Activated CD4-positive, alpha-beta T cell treated with anti-CD3 and anti-CD28 coated beads, Interleukin-2, amount 10 ng/mL, durations not matched to agents 7 days and 5 days (primary cell): ENCODE measurements around the gene DYNC1I1. TPM values are rescaled to one million over a fixed set of nuclear protein-coding genes. Genes with fewer than 3 reads are reported as not detected.

Experiments used
- CTCF ChIA-PET: fragments of 350-600 bp; sonication (Branson Sonifier 250); formaldehyde crosslinking; loops from one replicate; lab custom pipeline; 2021; ENCODE audit warnings: antibody characterized with exemption; lab: Charles Lee
- POLR2A ChIA-PET: fragments of 350-600 bp; sonication (Branson Sonifier 250); formaldehyde crosslinking; loops from one replicate; lab custom pipeline; 2021; ENCODE audit warnings: antibody characterized with exemption; lab: Charles Lee
- DNase-seq: peaks from one replicate; pipeline ENCODE4 v3.0.0-alpha.2; 2020
- H3K27ac Mint-ChIP-seq: one replicate; pipeline ENCODE4 v1.8.0; 2021; ENCODE audit warnings: mild to moderate bottlenecking, moderate library complexity, mixed read lengths
- H3K27me3 Mint-ChIP-seq: one replicate; pipeline ENCODE4 v1.8.0; 2021; ENCODE audit warnings: mixed read lengths
- H3K36me3 Mint-ChIP-seq: one replicate; pipeline ENCODE4 v1.8.0; 2021; ENCODE audit warnings: low read depth, mixed read lengths
- H3K4me1 Mint-ChIP-seq: one replicate; pipeline ENCODE4 v1.8.0; 2021; ENCODE audit warnings: mixed read lengths
- H3K4me3 Mint-ChIP-seq: one replicate; pipeline ENCODE4 v1.8.0; 2021; ENCODE audit warnings: mild to moderate bottlenecking, moderate library complexity, mixed read lengths
- H3K9me3 Mint-ChIP-seq: one replicate; pipeline ENCODE4 v1.8.0; 2021; ENCODE audit warnings: mixed read lengths
- total RNA-seq, 2 experiments: library from RNA; stranded (reverse); gene quantifications; one replicate each; pipeline ENCODE4 v1.2.3, GENCODE V29; 2021

The DYNC1I1 gene
- total RNA-seq, 2 experiments from 2014 or later: not detected

GRCh38 chr7:95974108-95974507 lies 201.8 kb downstream of the DYNC1I1 start:
- Mint-ChIP-seq H3K27ac (no peak overlapping the region), H3K36me3 (no peaks in the 10 kb centered on the region), H3K4me3 (no peak overlapping the region), H3K4me1 (no peaks in the 10 kb centered on the region), H3K9me3 (no peaks in the 10 kb centered on the region), H3K27me3 (peaks cover 2% of the 10 kb centered on the region)
- ChIA-PET CTCF (no interaction called here), POLR2A (no interaction called here)
- DNase-seq: no peak

DNA sequence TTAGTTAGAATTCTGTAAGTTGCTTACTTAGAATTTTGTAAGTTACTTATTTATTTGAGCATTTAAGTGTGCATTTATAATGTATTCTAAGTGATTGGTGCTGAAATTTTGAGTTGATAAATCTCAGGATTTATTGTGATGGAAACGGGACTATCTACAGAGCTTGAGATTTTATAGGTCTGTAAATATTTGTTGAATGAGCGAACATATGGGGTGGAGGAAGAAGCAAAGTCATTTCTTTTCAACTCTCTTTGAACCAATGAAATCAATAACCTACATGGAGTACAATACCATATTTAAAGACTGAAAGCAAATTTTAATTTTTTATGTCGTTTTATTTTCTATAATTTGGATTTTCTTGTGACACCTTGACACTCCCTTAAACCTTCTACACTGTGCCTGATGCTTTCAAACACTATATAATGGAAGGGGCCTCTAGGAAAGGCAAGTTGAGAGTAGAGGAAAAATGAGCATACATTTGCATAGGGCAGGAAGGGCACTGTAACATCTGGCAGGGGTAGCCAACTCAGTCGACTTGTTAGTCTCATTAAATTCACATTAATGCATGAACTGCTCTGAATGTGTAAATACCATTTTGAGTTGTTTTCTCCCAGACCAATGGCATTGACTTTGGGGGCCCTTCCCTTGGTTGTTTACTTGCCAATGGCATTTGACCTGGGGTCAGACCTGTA lies 204.2 kb downstream of the DYNC1I1 start:
- no peak overlapping the region for H3K27ac Mint-ChIP-seq
- ChIA-PET CTCF (no interaction called here), POLR2A (no interaction called here)
- no peak for DNase-seq
- H3K9me3 Mint-ChIP-seq: no peaks in the 10 kb centered on the region
- H3K27me3 Mint-ChIP-seq: peaks cover 2% of the 10 kb centered on the region
- H3K4me1 Mint-ChIP-seq: no peaks in the 10 kb centered on the region
- no peak overlapping the region for H3K4me3 Mint-ChIP-seq
- H3K36me3 Mint-ChIP-seq: no peaks in the 10 kb centered on the region

DNA sequence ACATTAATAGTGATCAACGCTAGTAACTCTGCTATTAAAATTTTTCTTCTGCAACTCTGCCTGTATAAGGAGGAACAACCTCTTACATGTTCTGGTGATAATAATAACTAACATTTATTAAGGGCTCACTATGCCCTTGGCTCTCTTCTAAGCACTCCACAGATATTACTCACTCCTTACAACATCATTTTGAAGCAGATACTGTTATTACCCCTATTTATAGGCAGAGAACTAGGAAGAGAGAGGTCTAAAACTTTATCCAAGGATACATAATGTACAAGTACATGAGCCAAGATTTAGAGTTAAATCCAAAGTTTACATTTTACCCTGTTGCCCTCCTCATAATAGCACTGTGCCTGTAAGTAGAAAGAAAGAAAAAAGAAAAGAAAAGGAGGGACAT lies 205.6 kb downstream of the DYNC1I1 start:
- Mint-ChIP-seq H3K27me3 (peaks cover 2% of the 10 kb centered on the region), H3K4me3 (no peak overlapping the region), H3K9me3 (no peaks in the 10 kb centered on the region), H3K27ac (no peak overlapping the region), H3K36me3 (no peaks in the 10 kb centered on the region), H3K4me1 (no peaks in the 10 kb centered on the region)
- POLR2A ChIA-PET: no interaction called here
- DNase-seq: no peak
- CTCF ChIA-PET: no interaction called here

- Mint-ChIP-seq H3K36me3 (no peaks in the 10 kb centered on the region), H3K4me1 (no peaks in the 10 kb centered on the region), H3K27me3 (peaks cover 7% of the 10 kb centered on the region), H3K27ac (no peak overlapping the region), H3K4me3 (no peak overlapping the region), H3K9me3 (no peaks in the 10 kb centered on the region)
- ChIA-PET CTCF (no interaction called here), POLR2A (interaction anchor here (0.6 kb wide), 1 partner anchor 949 kb away, joined by 3 read pairs; no protein-coding TSS in a partner anchor)
- DNase-seq: no peak
Observed at GRCh38 chr7:95980167-95980566, 207.8 kb downstream of the DYNC1I1 start.

- Mint-ChIP-seq H3K27ac (no peak overlapping the region), H3K4me1 (no peaks in the 10 kb centered on the region), H3K9me3 (no peaks in the 10 kb centered on the region), H3K36me3 (no peaks in the 10 kb centered on the region), H3K4me3 (no peak overlapping the region), H3K27me3 (peaks cover 7% of the 10 kb centered on the region)
- DNase-seq: no peak
- CTCF ChIA-PET: no interaction called here
- POLR2A ChIA-PET: interaction anchor here (0.6 kb wide), 1 partner anchor 949 kb away, joined by 3 read pairs; no protein-coding TSS in a partner anchor
Observed at GRCh38 chr7:95980706-95981105, 208.4 kb downstream of the DYNC1I1 start.

GRCh38 chr7:95986178-95986764 lies 213.9 kb downstream of the DYNC1I1 start:
- no peak for DNase-seq
- Mint-ChIP-seq H3K27ac (no peak overlapping the region), H3K27me3 (peaks cover 5% of the 10 kb centered on the region), H3K9me3 (no peaks in the 10 kb centered on the region), H3K4me1 (no peaks in the 10 kb centered on the region), H3K4me3 (no peak overlapping the region), H3K36me3 (no peaks in the 10 kb centered on the region)
- POLR2A ChIA-PET: no interaction called here
- CTCF ChIA-PET: no interaction called here

GRCh38 chr7:95989301-95989700 lies 216.9 kb downstream of the DYNC1I1 start:
- CTCF ChIA-PET: no interaction called here
- Mint-ChIP-seq H3K36me3 (no peaks in the 10 kb centered on the region), H3K4me3 (no peak overlapping the region), H3K27me3 (no peaks in the 10 kb centered on the region), H3K4me1 (no peaks in the 10 kb centered on the region), H3K9me3 (no peaks in the 10 kb centered on the region), H3K27ac (no peak overlapping the region)
- POLR2A ChIA-PET: no interaction called here
- no peak for DNase-seq

DNA sequence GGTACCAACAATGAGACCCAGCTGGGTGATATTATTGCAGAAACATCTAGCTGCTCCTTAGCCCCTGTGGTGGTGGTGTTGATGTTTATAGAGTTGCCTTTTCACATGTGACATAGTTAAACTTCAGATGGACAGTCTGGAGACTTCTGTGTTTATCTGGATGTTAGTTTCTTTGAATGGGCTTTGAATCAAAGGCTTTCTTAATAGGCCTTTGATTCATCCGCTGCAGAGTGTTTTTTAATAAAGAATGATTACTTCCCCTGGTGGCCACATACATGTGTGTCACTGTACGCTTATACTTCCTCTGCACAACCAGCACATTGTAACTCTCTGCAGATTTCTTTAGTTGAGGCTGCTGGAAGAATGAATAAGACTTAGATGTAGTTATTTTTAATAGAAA lies 221.0 kb downstream of the DYNC1I1 start:
- Mint-ChIP-seq H3K36me3 (no peaks in the 10 kb centered on the region), H3K4me1 (no peaks in the 10 kb centered on the region), H3K27me3 (peaks cover 5% of the 10 kb centered on the region), H3K4me3 (no peak overlapping the region), H3K27ac (no peak overlapping the region), H3K9me3 (no peaks in the 10 kb centered on the region)
- ChIA-PET POLR2A (no interaction called here), CTCF (interaction anchor here (1.1 kb wide), 1 partner anchor 10 kb away, joined by 3 read pairs; no protein-coding TSS in a partner anchor)
- no peak for DNase-seq

GRCh38 chr7:95996174-95996573 lies 223.8 kb downstream of the DYNC1I1 start:
- no peak for DNase-seq
- H3K36me3 Mint-ChIP-seq: no peaks in the 10 kb centered on the region
- ChIA-PET CTCF (no interaction called here), POLR2A (no interaction called here)
- H3K9me3 Mint-ChIP-seq: no peaks in the 10 kb centered on the region
- peaks cover 7% of the 10 kb centered on the region for H3K27me3 Mint-ChIP-seq
- no peak overlapping the region for H3K27ac Mint-ChIP-seq
- H3K4me3 Mint-ChIP-seq: no peak overlapping the region
- no peaks in the 10 kb centered on the region for H3K4me1 Mint-ChIP-seq

DNA sequence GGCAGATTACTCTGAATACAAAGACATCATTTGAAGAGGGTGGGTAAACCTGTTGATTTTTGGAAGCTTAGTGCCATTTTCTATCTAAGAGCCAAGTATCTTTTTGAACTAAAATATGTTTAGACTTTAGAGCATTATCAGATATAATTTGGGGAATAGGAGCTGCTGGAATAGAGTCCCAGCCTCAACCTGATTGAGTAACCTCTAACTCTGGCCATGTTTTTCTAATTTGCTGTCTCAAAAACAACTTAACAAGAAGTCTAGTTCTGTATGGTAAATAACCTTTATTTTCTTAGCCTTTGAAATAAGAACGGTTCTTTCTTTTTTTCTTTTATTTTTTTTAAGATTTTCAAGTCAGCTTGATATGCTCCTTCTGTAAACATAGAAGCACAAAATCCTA lies 224.5 kb downstream of the DYNC1I1 start:
- Mint-ChIP-seq H3K27me3 (peaks cover 7% of the 10 kb centered on the region), H3K4me3 (no peak overlapping the region), H3K27ac (no peak overlapping the region), H3K9me3 (no peaks in the 10 kb centered on the region), H3K36me3 (no peaks in the 10 kb centered on the region), H3K4me1 (no peaks in the 10 kb centered on the region)
- CTCF ChIA-PET: no interaction called here
- no peak for DNase-seq
- POLR2A ChIA-PET: no interaction called here

GRCh38 chr7:95997632-95998031 lies 225.3 kb downstream of the DYNC1I1 start:
- H3K36me3 Mint-ChIP-seq: no peaks in the 10 kb centered on the region
- no peaks in the 10 kb centered on the region for H3K4me1 Mint-ChIP-seq
- POLR2A ChIA-PET: no interaction called here
- no peak overlapping the region for H3K4me3 Mint-ChIP-seq
- DNase-seq: no peak
- H3K9me3 Mint-ChIP-seq: no peaks in the 10 kb centered on the region
- H3K27me3 Mint-ChIP-seq: peaks cover 7% of the 10 kb centered on the region
- CTCF ChIA-PET: no interaction called here
- no peak overlapping the region for H3K27ac Mint-ChIP-seq

DNA sequence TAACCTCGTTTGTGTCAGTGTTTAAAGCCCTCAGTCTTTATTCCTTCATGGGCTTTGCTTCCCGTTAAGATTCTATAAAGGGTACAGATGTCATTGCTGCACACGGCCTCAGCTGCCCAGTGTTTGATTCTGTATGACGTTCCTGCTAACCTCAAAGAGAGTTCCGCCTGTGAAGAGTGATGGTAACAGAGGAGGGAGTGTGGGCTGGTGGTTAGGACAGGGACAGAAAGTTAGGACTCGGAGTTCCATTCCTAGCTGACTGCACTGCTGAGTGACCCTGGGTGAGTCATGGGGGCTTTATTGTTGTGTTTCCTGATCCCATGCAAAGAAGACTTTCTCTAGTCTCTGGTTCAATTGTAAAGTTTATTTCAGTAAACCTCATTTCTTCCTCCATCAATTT lies 227.1 kb downstream of the DYNC1I1 start:
- H3K4me1 Mint-ChIP-seq: no peaks in the 10 kb centered on the region
- no peak overlapping the region for H3K27ac Mint-ChIP-seq
- peaks cover 7% of the 10 kb centered on the region for H3K27me3 Mint-ChIP-seq
- H3K9me3 Mint-ChIP-seq: no peaks in the 10 kb centered on the region
- no peak for DNase-seq
- H3K4me3 Mint-ChIP-seq: no peak overlapping the region
- ChIA-PET CTCF (interaction anchor here (0.6 kb wide), 1 partner anchor 985 kb away, joined by 4 read pairs; no protein-coding TSS in a partner anchor), POLR2A (no interaction called here)
- H3K36me3 Mint-ChIP-seq: no peaks in the 10 kb centered on the region

DNA sequence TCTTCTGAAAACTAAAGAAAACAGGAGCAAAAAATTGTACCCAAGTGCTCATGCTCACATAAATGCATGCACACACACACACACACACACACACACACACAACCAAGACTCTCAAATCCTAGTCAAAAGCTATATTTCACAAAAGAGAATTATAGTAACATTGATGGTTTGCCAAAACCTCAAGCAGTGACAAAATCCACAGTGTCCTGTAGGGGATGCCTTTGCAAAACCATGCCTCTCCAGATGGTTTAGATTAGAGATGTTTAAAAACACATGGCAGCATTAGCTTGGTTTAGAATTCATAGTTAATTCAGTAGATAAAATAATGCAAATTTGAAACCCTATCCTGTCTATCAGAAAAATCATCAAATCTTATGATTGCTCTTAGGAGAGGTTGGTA lies 232.2 kb downstream of the DYNC1I1 start:
- H3K36me3 Mint-ChIP-seq: no peaks in the 10 kb centered on the region
- CTCF ChIA-PET: interaction anchor here (0.6 kb wide), 1 partner anchor 1054 kb away, joined by 4 read pairs; no protein-coding TSS in a partner anchor
- peaks cover 11% of the 10 kb centered on the region for H3K27me3 Mint-ChIP-seq

More for the DNA sequence above, 232.2 kb downstream of the DYNC1I1 start:
- H3K27ac Mint-ChIP-seq: no peak overlapping the region
- H3K4me1 Mint-ChIP-seq: no peaks in the 10 kb centered on the region
- no peak overlapping the region for H3K4me3 Mint-ChIP-seq
- no peak for DNase-seq
- POLR2A ChIA-PET: no interaction called here
- H3K9me3 Mint-ChIP-seq: no peaks in the 10 kb centered on the region
